Aorta (tissue), 5 donors: ENCODE data around the gene LRRC17. TPM values are rescaled to one million over a fixed set of nuclear protein-coding genes. Genes with fewer than 3 reads are reported as not detected.
"Not testable (repeated sequence)": the region's sequence is repeated elsewhere in the genome, so short reads cannot be mapped to it uniquely, and the experiment has no call there.

Experiments
- ATAC-seq: fragments of 200-7000 bp; cut with Tn5 transposase; one replicate; pipeline ENCODE4 v1.9.1; 2022; ENCODE audit warnings: moderate library complexity; ENCODE audit not compliant: low FRiP score
- DNase-seq, 2 donors: peaks; one replicate each; pipeline ENCODE4 v3.0.0-alpha.2; 2020
- H3K27ac ChIP-seq, 2 donors: one replicate each; pipeline ENCODE4 v1.5.1; 2013; ENCODE audit warnings: low read length in 2 of 2, mild to moderate bottlenecking in 2 of 2, moderate library complexity in 2 of 2, control low read depth in 1 of 2, inconsistent platforms in 1 of 2, low read depth in 1 of 2
- H3K27me3 ChIP-seq, 2 donors: one replicate each; pipeline ENCODE4 v1.6.1; 2013; ENCODE audit warnings: control low read depth in 1 of 2, low read length in 1 of 2, mild to moderate bottlenecking in 1 of 2, moderate library complexity in 1 of 2; ENCODE audit not compliant: insufficient read depth in 2 of 2, control insufficient read depth in 1 of 2
- H3K36me3 ChIP-seq, 2 donors: one replicate each; pipeline ENCODE4 v1.6.1; 2013; ENCODE audit warnings: control low read depth in 1 of 2, low read length in 1 of 2, mild to moderate bottlenecking in 1 of 2; ENCODE audit not compliant: insufficient read depth in 2 of 2, control insufficient read depth in 1 of 2
- H3K4me1 ChIP-seq, 2 donors: one replicate each; pipeline ENCODE4 v1.6.1; 2013; ENCODE audit warnings: low read length in 2 of 2, control low read depth in 1 of 2, mild to moderate bottlenecking in 1 of 2, moderate library complexity in 1 of 2; ENCODE audit not compliant: insufficient read depth in 2 of 2, control insufficient read depth in 1 of 2
- H3K4me3 ChIP-seq, 2 donors: one replicate each; pipeline ENCODE4 v1.5.1; 2013; ENCODE audit warnings: low read length in 2 of 2, control low read depth in 1 of 2, mild to moderate bottlenecking in 1 of 2
- H3K9me3 ChIP-seq: one replicate; pipeline ENCODE4 v1.6.1; 2013; ENCODE audit warnings: mild to moderate bottlenecking, low read length; ENCODE audit not compliant: control insufficient read depth
- WGBS, 2 donors: extraction: QIAGEN DNeasy Blood & Tissue Kit; methylation state at CpG; one replicate each; pipeline ENCODE4 v1.1.7; 2013; 5-methylcytosine and 5-hydroxymethylcytosine counted together
- intact Hi-C, 2 donors: fragments of 100-400 bp; cut with DNase I; formaldehyde crosslinking; loops; one replicate each; pipeline versions ENCODE4 v1.14.2 to v1.15.0; 2022
- polyA plus RNA-seq, 2 donors: library from polyadenylated mRNA; stranded (reverse); fragments of 200-250 nt; gene quantifications; one replicate each; pipeline ENCODE4 v1.2.3, GENCODE V29; 2013
- total RNA-seq, 2 donors: library from RNA; stranded (reverse); fragmentation: NEBNext Ultra II Directional; extraction: Animal tissue kit (Norgen Biotek cat#: 25700); gene quantifications; one replicate each; pipeline ENCODE4 v1.2.1, GENCODE V29; 2021
- donor health status: healthy with polysubstance abuse.
- donor health status: Bipolar disorder and iron deficiency.
- donor health status: DM: no; HTN: no; CAD: no.
- donor health status: DM: no; HTN: no; CAD: no.
- donor health status: DM: yes; HTN: yes; CAD: no.

LRRC17 gene
- total and polyA plus RNA-seq, 4 donors = 8.1 to 69.6 (median 24.6) TPM

DNA sequence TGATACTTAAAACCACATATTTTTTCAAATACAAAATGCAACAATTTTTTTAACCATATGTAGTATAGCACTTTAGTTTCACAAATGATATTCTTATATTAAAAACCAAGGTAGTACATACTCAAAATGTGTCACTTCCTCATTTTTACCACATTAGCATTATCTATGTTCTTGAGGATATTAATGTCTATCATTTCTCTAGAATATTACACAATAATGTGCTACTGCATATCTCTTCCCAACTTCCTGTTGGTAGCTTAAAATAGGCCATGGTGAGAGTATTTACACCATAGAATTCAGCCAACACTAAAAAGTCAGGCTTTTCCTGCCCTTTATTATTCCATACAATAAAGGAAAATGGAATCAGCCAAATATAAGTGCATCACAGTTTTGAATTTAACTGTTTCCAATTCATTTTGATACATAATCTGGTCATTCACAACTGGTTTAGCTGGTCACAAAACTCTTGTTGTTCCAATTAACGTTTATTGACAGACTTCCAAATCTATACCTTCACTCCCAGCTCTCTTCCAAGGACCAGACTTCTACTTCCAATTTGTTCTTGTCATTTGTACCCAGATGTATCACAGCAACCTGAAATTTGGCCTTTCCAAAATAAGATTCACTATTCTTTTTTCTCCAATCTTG, 20.0 kb upstream of the LRRC17 start:
- Histone ChIP-seq H3K4me1 (peaks cover 5 to 11% of the 10 kb centered on the region in 2 donors), H3K27ac (no peak overlapping the region), H3K36me3 (no peaks in the 10 kb centered on the region), H3K27me3 (no peaks in the 10 kb centered on the region), H3K4me3 (no peak overlapping the region), H3K9me3 (no peaks in the 10 kb centered on the region)
- ATAC-seq = no peak
- 75 to 85% methylated on average over 1 of the region's 1 CpG for WGBS, 2 donors
- intact Hi-C loops = loop anchor here in 1 of 2 donors (5.0 kb wide), 1 partner anchor 100 kb away; no protein-coding TSS in a partner anchor
- no peak for DNase-seq

DNA sequence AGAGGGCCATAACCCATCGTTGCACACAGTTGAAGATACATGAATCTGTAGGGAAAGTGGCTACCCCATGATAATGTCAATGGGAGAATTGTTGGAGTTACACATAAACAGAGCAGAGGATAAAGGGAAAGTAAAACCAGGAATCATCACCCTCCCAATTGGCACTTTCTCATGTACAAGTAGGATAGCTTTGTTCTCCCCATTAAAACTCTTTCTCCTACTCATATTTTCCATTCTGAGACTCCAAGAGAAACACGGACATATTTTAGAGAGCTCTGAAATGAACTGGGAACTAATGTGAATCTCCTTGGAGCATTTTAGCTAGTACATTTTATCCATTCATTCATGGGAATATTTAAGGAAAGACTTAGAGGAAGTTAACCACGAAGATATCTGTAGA, 17.2 kb upstream of the LRRC17 start:
- intact Hi-C loops = no loop called here
- peaks cover 5 to 13% of the 10 kb centered on the region in 2 donors for H3K4me1 ChIP-seq
- H3K27ac ChIP-seq = peak overlapping the region; percentile 92 to 93
- no peaks in the 10 kb centered on the region for H3K9me3 ChIP-seq
- WGBS, 2 donors = 8 to 12% methylated on average over 3 of the region's 3 CpGs
- DNase-seq (no peak), ATAC-seq (peak; percentile 78)
- H3K4me3 ChIP-seq = no peak overlapping the region
- H3K27me3 ChIP-seq = no peaks in the 10 kb centered on the region
- H3K36me3 ChIP-seq = no peaks in the 10 kb centered on the region

DNA sequence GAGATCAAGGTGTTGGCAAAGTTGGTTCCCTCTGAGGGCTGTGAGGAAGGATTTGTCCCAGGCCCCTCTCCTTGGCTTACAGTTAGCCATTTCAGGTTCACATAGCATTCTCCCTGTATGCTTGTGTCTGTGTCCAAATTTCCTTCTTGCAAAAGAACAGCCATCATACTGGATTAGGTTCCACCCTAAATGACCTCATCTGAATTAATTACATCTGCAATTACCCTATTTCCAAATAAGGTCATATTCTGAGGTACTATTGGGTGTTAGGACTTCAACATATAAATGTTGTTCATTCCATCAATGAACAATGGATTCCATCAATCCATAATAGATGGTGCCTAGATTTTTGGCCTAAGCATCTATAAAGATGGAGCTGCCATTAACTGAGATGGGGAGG, 16.2 kb upstream of the LRRC17 start:
- Histone ChIP-seq H3K9me3 (no peaks in the 10 kb centered on the region), H3K4me3 (no peak overlapping the region), H3K27me3 (no peaks in the 10 kb centered on the region), H3K36me3 (no peaks in the 10 kb centered on the region), H3K27ac (peak overlapping the region; percentile 72 to 93), H3K4me1 (peaks cover 0 to 10% of the 10 kb centered on the region in 2 donors)
- ATAC-seq (no peak), DNase-seq (no peak)
- intact Hi-C loops = no loop called here

DNA sequence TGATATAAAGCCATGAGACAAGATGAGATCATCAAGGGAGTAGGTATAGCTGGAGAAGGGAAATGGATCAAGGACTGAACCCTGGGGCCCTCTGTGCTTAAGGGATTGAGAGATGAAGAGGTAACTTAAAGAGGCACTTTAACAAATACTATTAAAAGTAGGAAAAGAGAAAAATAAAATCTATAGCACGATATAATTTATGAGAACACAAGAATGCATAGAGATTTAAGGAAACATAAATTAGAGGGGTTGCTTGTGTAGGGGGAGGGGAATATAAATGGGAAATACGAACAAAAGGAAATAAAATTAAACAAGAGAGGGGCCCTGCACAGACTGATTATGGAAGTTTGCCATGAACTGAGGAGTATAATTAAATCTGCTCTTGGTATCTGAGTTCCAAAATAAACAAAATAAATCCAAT, 15.6 kb upstream of the LRRC17 start:
- no peaks in the 10 kb centered on the region for H3K27me3 ChIP-seq
- ATAC-seq (no peak), DNase-seq (no peak)
- intact Hi-C loops = no loop called here
- peaks cover 0 to 10% of the 10 kb centered on the region in 2 donors for H3K4me1 ChIP-seq
- no peaks in the 10 kb centered on the region for H3K9me3 ChIP-seq
- no peaks in the 10 kb centered on the region for H3K36me3 ChIP-seq
- peak overlapping the region in 1 of 2 donors; percentile 43 for H3K27ac ChIP-seq
- WGBS, 2 donors = 12 to 21% methylated on average over 2 of the region's 2 CpGs
- H3K4me3 ChIP-seq = no peak overlapping the region

- H3K9me3 ChIP-seq = no peaks in the 10 kb centered on the region
- DNase-seq = peak in 1 of 2 donors; percentile 61
- whole genome bisulfite sequencing, 2 donors = 63 to 66% methylated on average over 5 of the region's 5 CpGs
- H3K36me3 ChIP-seq = no peaks in the 10 kb centered on the region
- ATAC-seq = no peak
- H3K4me3 ChIP-seq = no peak overlapping the region
- intact Hi-C loops = no loop called here
- peaks cover 0 to 10% of the 10 kb centered on the region in 2 donors for H3K4me1 ChIP-seq
- no peaks in the 10 kb centered on the region for H3K27me3 ChIP-seq
- peak overlapping the region in 1 of 2 donors; percentile 89 for H3K27ac ChIP-seq
These were observed 14.8 kb upstream of the LRRC17 start for GRCh38 chr7:102897856-102898531.

DNA sequence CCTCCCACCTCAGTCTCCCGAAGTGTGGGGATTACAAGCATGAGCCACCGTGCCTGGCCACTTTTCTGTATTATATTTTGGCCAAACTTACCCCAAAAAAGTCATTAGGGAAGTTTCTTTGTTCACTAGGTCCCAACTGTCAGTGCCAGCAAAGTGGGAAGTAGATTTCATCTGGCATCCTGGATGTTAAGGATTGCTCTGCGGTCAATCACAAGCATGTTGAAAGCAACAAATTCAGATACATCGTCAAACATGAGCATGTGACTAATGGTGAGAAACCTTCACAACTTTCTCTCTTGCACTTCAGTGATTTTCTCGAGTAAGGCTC, 14.3 kb upstream of the LRRC17 start:
- Histone ChIP-seq H3K36me3 (no peaks in the 10 kb centered on the region), H3K27ac (peak overlapping the region in 1 of 2 donors; percentile 89), H3K27me3 (no peaks in the 10 kb centered on the region), H3K4me3 (no peak overlapping the region), H3K9me3 (no peaks in the 10 kb centered on the region), H3K4me1 (peaks cover 0 to 10% of the 10 kb centered on the region in 2 donors)
- intact Hi-C loops = no loop called here
- 72 to 79% methylated on average over 5 of the region's 5 CpGs for WGBS, 2 donors
- no peak for DNase-seq
- ATAC-seq = no peak

GRCh38 chr7:102902052-102902451, 10.7 kb upstream of the LRRC17 start:
- ATAC-seq, DNase-seq, H3K4me1 ChIP-seq, intact Hi-C loops, H3K4me3 ChIP-seq, H3K36me3 ChIP-seq, H3K9me3 ChIP-seq, H3K27me3 ChIP-seq, H3K27ac ChIP-seq: not testable (repeated sequence)
- WGBS, 2 donors = 90 to 93% methylated on average over 2 of the region's 2 CpGs

GRCh38 chr7:102903576-102903975, 9.2 kb upstream of the LRRC17 start:
- H3K36me3 ChIP-seq, DNase-seq, H3K27ac ChIP-seq, H3K4me1 ChIP-seq, H3K27me3 ChIP-seq, H3K4me3 ChIP-seq, ATAC-seq, H3K9me3 ChIP-seq, intact Hi-C loops: not testable (repeated sequence)
- 97 to 100% methylated on average over 1 of the region's 1 CpG for WGBS, 2 donors

DNA sequence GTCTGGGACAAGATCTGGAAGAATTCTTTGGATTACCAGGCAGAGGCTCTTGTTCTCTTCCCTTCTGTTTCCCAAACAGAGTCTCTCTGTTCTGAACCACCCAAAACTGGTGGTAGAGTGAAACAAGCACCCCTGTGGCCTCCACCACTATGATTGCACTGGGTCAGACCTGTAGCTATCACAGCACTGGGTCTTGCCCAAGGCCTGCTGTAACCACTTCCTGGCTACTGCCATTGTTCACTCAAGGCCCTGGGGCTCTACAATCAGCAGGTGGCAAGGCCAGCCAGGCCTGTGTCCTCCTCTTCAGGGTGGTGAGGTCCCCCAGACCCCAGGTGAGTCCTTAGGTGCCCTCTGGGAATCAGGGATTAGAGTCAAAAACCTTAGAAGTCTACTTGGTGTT, 4.1 kb upstream of the LRRC17 start:
- intact Hi-C loops = no loop called here
- H3K27me3 ChIP-seq = no peaks in the 10 kb centered on the region
- no peaks in the 10 kb centered on the region for H3K36me3 ChIP-seq
- H3K9me3 ChIP-seq = no peaks in the 10 kb centered on the region
- H3K27ac ChIP-seq = no peak overlapping the region
- no peak for ATAC-seq
- no peaks in the 10 kb centered on the region for H3K4me1 ChIP-seq
- no peak overlapping the region for H3K4me3 ChIP-seq
- DNase-seq = no peak
